ENCODE results near the gene CEMIP2.
"Not testable (repeated sequence)": the region's sequence is repeated elsewhere in the genome, so short reads cannot be mapped to it uniquely, and the experiment has no call there.

The CEMIP2 gene

GRCh38 chr9:71704796-71705195, 63.5 kb downstream of the CEMIP2 start:
- no peak for DNase-seq

- DNase-seq = no peak
Measured at GRCh38 chr9:71703172-71703872, 65.0 kb downstream of the CEMIP2 start.

- DNase-seq = no peak
Measured at GRCh38 chr9:71697882-71698281, 70.4 kb downstream of the CEMIP2 start.

- DNase-seq = no peak
Measured at GRCh38 chr9:71694332-71694731, 74.0 kb downstream of the CEMIP2 start.

- no peak for DNase-seq
Measured at GRCh38 chr9:71693607-71694006, 74.7 kb downstream of the CEMIP2 start.

GRCh38 chr9:71692337-71692736, 76.0 kb downstream of the CEMIP2 start:
- no peak for DNase-seq

GRCh38 chr9:71691576-71691975, 76.7 kb downstream of the CEMIP2 start:
- DNase-seq = not testable (repeated sequence)

GRCh38 chr9:71690689-71691435, 77.5 kb downstream of the CEMIP2 start:
- no peak for DNase-seq

GRCh38 chr9:71690063-71690688, 78.1 kb downstream of the CEMIP2 start:
- DNase-seq = no peak

- no peak for DNase-seq
Measured at GRCh38 chr9:71687676-71688075, 80.6 kb downstream of the CEMIP2 start.

- no peak for DNase-seq
Measured at GRCh38 chr9:71685988-71686387, 82.3 kb downstream of the CEMIP2 start.

GRCh38 chr9:71685394-71685793, 82.9 kb downstream of the CEMIP2 start:
- no peak for DNase-seq

- no peak for DNase-seq
Measured at GRCh38 chr9:71684566-71684965, 83.7 kb downstream of the CEMIP2 start.

GRCh38 chr9:71683598-71684235, 84.6 kb downstream of the CEMIP2 start:
- DNase-seq = no peak

- no peak for DNase-seq
Measured at GRCh38 chr9:71681708-71682272, 86.5 kb downstream of the CEMIP2 start.

GRCh38 chr9:71681104-71681707, 87.1 kb downstream of the CEMIP2 start:
- DNase-seq = no peak

- no peak for DNase-seq
Measured at GRCh38 chr9:71680189-71680980, 87.9 kb downstream of the CEMIP2 start.

- DNase-seq = no peak
Measured at GRCh38 chr9:71678999-71679398, 89.3 kb downstream of the CEMIP2 start.

- no peak for DNase-seq
Measured at GRCh38 chr9:71677209-71677608, 91.1 kb downstream of the CEMIP2 start.

- no peak for DNase-seq
Measured at GRCh38 chr9:71676460-71676859, 91.9 kb downstream of the CEMIP2 start.

- DNase-seq = no peak
Measured at GRCh38 chr9:71675857-71676165, 92.5 kb downstream of the CEMIP2 start.

All from NCI-H1436 treated with DMSO at 0.1 percent for 48 hours (cell line).